SK-N-SH treated with all-trans-retinoic acid at 6 μM for 48 hours (cell line): ENCODE measurements around the gene POU2F3.

ENCODE experiments used
- ATAC-seq: fragments of 200-7000 bp; cut with Tn5 transposase; 3 replicates; pipeline ENCODE4 v1.9.1; 2020; ENCODE audit warnings: mild to moderate bottlenecking, moderate library complexity
- ARNTL ChIP-seq: fragments of 450-650 bp; formaldehyde crosslinking; IDR thresholded peaks from 2 replicates; pipeline ENCODE4 v1.5.0; 2020; ENCODE audit warnings: low read depth, mild to moderate bottlenecking, moderate library complexity, borderline replicate concordance
- BACH2 ChIP-seq: fragments of 250-450 bp; sonication (Bioruptor Pico); IDR thresholded peaks from 2 replicates; pipeline ENCODE4 v1.9.0; 2021; ENCODE audit warnings: mild to moderate bottlenecking, borderline replicate concordance
- CREB5 ChIP-seq: fragments of 250-450 bp; sonication (Bioruptor Pico); IDR thresholded peaks from 2 replicates; pipeline ENCODE4 v1.5.1; 2020; ENCODE audit warnings: low read depth, mild to moderate bottlenecking, moderate library complexity
- CSDC2 ChIP-seq: fragments of 250-450 bp; sonication (Bioruptor Pico); IDR thresholded peaks from 2 replicates; pipeline ENCODE4 v1.5.0; 2020; ENCODE audit warnings: mild to moderate bottlenecking, moderate library complexity
- CSRNP3 ChIP-seq: fragments of 250-450 bp; sonication (Bioruptor Pico); IDR thresholded peaks from 2 replicates; pipeline ENCODE4 v1.5.1; 2021; ENCODE audit warnings: mild to moderate bottlenecking, moderate library complexity
- ESRRG ChIP-seq: fragments of 250-450 bp; sonication (Bioruptor Pico); IDR thresholded peaks from 2 replicates; pipeline ENCODE4 v1.6.1; 2021; ENCODE audit warnings: mild to moderate bottlenecking
- GLIS3 ChIP-seq: fragments of 250-450 bp; sonication (Bioruptor Pico); IDR thresholded peaks from 2 replicates; pipeline ENCODE4 v1.5.0; 2020; ENCODE audit warnings: mild to moderate bottlenecking, moderate library complexity
- OSR1 ChIP-seq: fragments of 250-450 bp; sonication (Bioruptor Pico); IDR thresholded peaks from 2 replicates; pipeline ENCODE4 v1.8.0; 2022; ENCODE audit warnings: moderate library complexity, mild to moderate bottlenecking, inconsistent platforms
- PATZ1 ChIP-seq: fragments of 250-450 bp; sonication (Bioruptor Pico); IDR thresholded peaks from 2 replicates; pipeline ENCODE4 v1.8.0; 2020; ENCODE audit warnings: mild to moderate bottlenecking, moderate library complexity, borderline replicate concordance
- POU6F1 ChIP-seq: fragments of 250-450 bp; sonication (Bioruptor Pico); IDR thresholded peaks from 2 replicates; pipeline ENCODE4 v1.8.0; 2021; ENCODE audit warnings: low read depth, mild to moderate bottlenecking, moderate library complexity, borderline replicate concordance
- PPARA ChIP-seq: fragments of 250-450 bp; sonication (Bioruptor Pico); IDR thresholded peaks from 2 replicates; pipeline ENCODE4 v1.5.0; 2020; ENCODE audit warnings: mild to moderate bottlenecking, borderline replicate concordance
- RARB ChIP-seq: fragments of 250-450 bp; sonication (Bioruptor Pico); IDR thresholded peaks from 2 replicates; pipeline ENCODE4 v1.8.0; 2021; ENCODE audit warnings: mild to moderate bottlenecking, moderate library complexity
- SNAI2 ChIP-seq: fragments of 250-450 bp; sonication (Bioruptor Pico); IDR thresholded peaks from 2 replicates; pipeline ENCODE4 v1.5.0; 2020; ENCODE audit warnings: mild to moderate bottlenecking, moderate library complexity
- TCF4 ChIP-seq: fragments of 250-450 bp; sonication (Bioruptor Pico); IDR thresholded peaks from 2 replicates; pipeline ENCODE4 v1.8.0; 2021; ENCODE audit warnings: mild to moderate bottlenecking, moderate library complexity, borderline replicate concordance
- TOX ChIP-seq: fragments of 250-450 bp; sonication (Bioruptor Pico); IDR thresholded peaks from 2 replicates; pipeline ENCODE4 v1.8.0; 2021; ENCODE audit warnings: mild to moderate bottlenecking, moderate library complexity, borderline replicate concordance
- ZC3H10 ChIP-seq: fragments of 250-450 bp; sonication (Bioruptor Pico); IDR thresholded peaks from 2 replicates; pipeline ENCODE4 v1.5.1; 2021; ENCODE audit warnings: mild to moderate bottlenecking, moderate library complexity
- ZFP3 ChIP-seq: fragments of 250-450 bp; sonication (Bioruptor Pico); IDR thresholded peaks from 2 replicates; pipeline ENCODE4 v1.5.0; 2020; ENCODE audit warnings: mild to moderate bottlenecking, moderate library complexity
- ZFP30 ChIP-seq: fragments of 450-650 bp; formaldehyde crosslinking; IDR thresholded peaks from 2 replicates; pipeline ENCODE4 v1.5.0; 2022; ENCODE audit warnings: mild to moderate bottlenecking, moderate library complexity
- ZNF565 ChIP-seq: fragments of 450-650 bp; formaldehyde crosslinking; conservative IDR thresholded peaks from 2 replicates; pipeline ENCODE4 v1.5.0; 2020; ENCODE audit warnings: low read depth, mild to moderate bottlenecking, moderate library complexity
- ZNF70 ChIP-seq: fragments of 450-650 bp; formaldehyde crosslinking; IDR thresholded peaks from 2 replicates; pipeline ENCODE4 v1.5.0; 2020; ENCODE audit warnings: mild to moderate bottlenecking, moderate library complexity
- ZNF8 ChIP-seq: fragments of 450-650 bp; formaldehyde crosslinking; IDR thresholded peaks from 2 replicates; pipeline ENCODE4 v1.5.0; 2020; ENCODE audit warnings: mild to moderate bottlenecking, moderate library complexity

The POU2F3 gene

GRCh38 chr11:120194166-120194565 lies 45.8 kb upstream of the POU2F3 start (continued):
- TF ChIP-seq CSRNP3 (CRISPR knock-in tag) (no peak), ZFP3 (no peak), CREB5 (CRISPR knock-in tag) (no peak), ARNTL (no peak)
- TF ChIP-seq, all 23 proteins: peak for 0

GRCh38 chr11:120195601-120196320 lies 44.2 kb upstream of the POU2F3 start:
- no peak for ATAC-seq

GRCh38 chr11:120196826-120197225 lies 43.1 kb upstream of the POU2F3 start:
- no peak for ATAC-seq
- TF ChIP-seq PATZ1 (CRISPR knock-in tag) (no peak), ZC3H10 (CRISPR knock-in tag) (no peak), TOX (CRISPR knock-in tag) (no peak), CSRNP3 (CRISPR knock-in tag) (no peak), ZNF70 (CRISPR knock-in tag) (no peak), OSR1 (CRISPR knock-in tag) (no peak), ARNTL (no peak), ZFP30 (no peak), SNAI2 (CRISPR knock-in tag) (no peak), ZNF565 (CRISPR knock-in tag) (no peak), TCF4 (no peak)

More at GRCh38 chr11:120195601-120196320, 44.2 kb upstream of the POU2F3 start:
- TF ChIP-seq TCF4 (no peak), PPARA (CRISPR knock-in tag) (no peak), ZNF565 (CRISPR knock-in tag) (no peak), BACH2 (CRISPR knock-in tag) (no peak), CSDC2 (no peak), ZNF70 (CRISPR knock-in tag) (no peak), ESRRG (CRISPR knock-in tag) (no peak), CREB5 (CRISPR knock-in tag) (no peak), CSRNP3 (CRISPR knock-in tag) (no peak), ZC3H10 (CRISPR knock-in tag) (no peak), ZFP30 (no peak), ZFP3 (no peak), ZNF8 (no peak), ARNTL (no peak), OSR1 (CRISPR knock-in tag) (no peak), RARB (CRISPR knock-in tag) (no peak), TOX (CRISPR knock-in tag) (no peak), GLIS3 (CRISPR knock-in tag) (no peak), POU6F1 (no peak)
